Activated B cell treated with CpG ODN at 0.5 μM for 24 hours (primary cell): Measurements from ENCODE around the gene SKIC2. TPM values are rescaled to one million over a fixed set of nuclear protein-coding genes. Genes with fewer than 3 reads are reported as not detected.

Source experiments
- ATAC-seq: fragments of 200-7000 bp; cut with Tn5 transposase; one replicate; pipeline ENCODE4 v1.10.0; 2021; ENCODE audit warnings: low read depth, mild to moderate bottlenecking, moderate library complexity
- CTCF ChIA-PET: fragments of 350-600 bp; sonication (Branson Sonifier 250); formaldehyde crosslinking; loops from one replicate; lab custom pipeline; 2021; ENCODE audit warnings: antibody characterized with exemption; lab: Charles Lee
- POLR2A ChIA-PET: fragments of 350-600 bp; sonication (Branson Sonifier 250); formaldehyde crosslinking; loops from one replicate; lab custom pipeline; 2021; ENCODE audit warnings: antibody characterized with exemption; lab: Charles Lee
- DNase-seq: peaks from one replicate; pipeline ENCODE4 v3.0.0; 2022
- H3K27ac Mint-ChIP-seq: one replicate; pipeline ENCODE4 v1.8.0; 2020; ENCODE audit warnings: mixed read lengths
- H3K27me3 Mint-ChIP-seq: one replicate; pipeline ENCODE4 v1.8.0; 2021; ENCODE audit warnings: mixed read lengths
- H3K36me3 Mint-ChIP-seq: one replicate; pipeline ENCODE4 v1.8.0; 2021; ENCODE audit warnings: low read depth, mixed read lengths
- H3K4me1 Mint-ChIP-seq: one replicate; pipeline ENCODE4 v1.8.0; 2021; ENCODE audit warnings: mixed read lengths
- H3K4me3 Mint-ChIP-seq: one replicate; pipeline ENCODE4 v1.8.0; 2020; ENCODE audit warnings: mild to moderate bottlenecking, mixed read lengths
- H3K9me3 Mint-ChIP-seq: one replicate; pipeline ENCODE4 v1.8.0; 2020; ENCODE audit warnings: mixed read lengths
- CTCF ChIP-seq: fragments of 200-600 bp; IDR thresholded peaks from one replicate; pipeline ENCODE4 v1.8.0; 2022; ENCODE audit warnings: antibody characterized with exemption, mild to moderate bottlenecking
- intact Hi-C: fragments of 100-400 bp; cut with micrococcal nuclease; formaldehyde crosslinking; loops from one replicate; pipeline ENCODE4 v1.15.1; 2024
- total RNA-seq: library from RNA; stranded (reverse); gene quantifications from 2 replicates; pipeline ENCODE4 v1.2.3, GENCODE V29; 2022

The SKIC2 gene
- total RNA-seq, 1 donor from 2014 or later = 95.8 TPM

DNA sequence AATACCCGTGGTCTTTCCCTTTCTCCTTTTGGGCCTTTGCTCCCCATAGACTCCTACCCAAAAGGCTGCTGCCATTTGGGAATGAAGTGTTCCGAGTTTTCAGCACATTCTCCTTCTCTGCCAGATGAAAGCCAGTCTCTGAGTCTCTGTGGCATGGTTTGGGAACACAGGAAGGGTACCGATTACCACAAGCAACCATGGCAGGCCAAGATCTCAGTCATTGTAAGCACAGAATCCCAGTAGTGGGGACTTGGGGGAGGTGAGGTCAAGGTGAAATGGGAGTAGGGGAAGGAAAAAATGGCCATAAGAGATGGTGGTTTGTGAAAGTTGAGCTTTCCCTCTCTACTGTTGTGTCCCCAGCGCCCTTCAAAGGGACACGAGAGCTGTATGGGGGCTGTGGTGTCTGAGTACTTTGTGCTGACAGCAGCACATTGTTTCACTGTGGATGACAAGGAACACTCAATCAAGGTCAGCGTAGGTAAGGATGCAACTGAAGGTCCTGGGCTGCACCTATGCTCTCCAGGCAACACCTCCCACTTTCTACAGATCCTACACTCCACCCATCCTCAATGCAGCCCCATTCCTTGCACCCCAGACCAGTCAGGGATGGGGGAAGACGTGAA is 8.9 kb upstream of the SKIC2 start:
- no peak for ATAC-seq
- Mint-ChIP-seq H3K27me3 (peaks cover 6% of the 10 kb centered on the region), H3K9me3 (no peaks in the 10 kb centered on the region), H3K4me1 (no peaks in the 10 kb centered on the region), H3K4me3 (no peak overlapping the region), H3K27ac (no peak overlapping the region), H3K36me3 (peaks cover 36% of the 10 kb centered on the region)
- intact Hi-C loops = loop anchor here (5.0 kb wide), 1 partner anchor 268 kb away; the partner anchor contains the start of gene LY6G5C
- no peak for DNase-seq
- POLR2A ChIA-PET = no interaction called here
- TF ChIP-seq CTCF = no peak
- CTCF ChIA-PET = no interaction called here

DNA sequence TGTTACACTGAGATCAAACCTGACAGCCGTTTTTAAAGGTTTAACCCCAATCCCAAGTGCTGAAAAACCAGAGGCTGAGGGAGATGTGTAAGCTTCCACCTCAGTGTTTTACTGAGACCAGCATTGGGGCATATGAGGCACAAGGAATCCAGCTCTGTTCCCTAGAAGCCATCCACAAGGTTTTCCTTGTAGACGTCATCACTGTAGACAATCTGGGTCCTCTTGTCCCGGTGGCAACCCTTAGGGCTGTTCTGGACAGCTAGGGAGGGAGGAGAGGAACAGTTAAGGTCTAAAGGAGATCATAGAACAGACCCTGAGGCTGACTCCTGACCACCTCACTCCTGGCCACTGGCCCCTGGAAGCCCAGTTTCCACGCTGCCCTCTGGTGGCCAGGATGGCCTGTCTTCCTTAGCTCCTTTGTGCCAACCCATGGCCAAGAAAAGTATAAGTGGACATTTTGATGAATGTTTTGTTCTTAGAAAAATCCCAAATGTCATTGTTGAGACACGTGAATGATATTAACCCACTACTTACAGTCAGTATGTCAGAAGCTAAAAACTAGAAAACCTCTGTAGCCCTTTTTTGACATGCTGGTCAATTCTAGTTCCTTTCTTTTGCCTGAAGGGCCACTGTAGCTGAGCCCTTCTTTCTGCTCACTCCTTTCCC is 6.7 kb upstream of the SKIC2 start:
- Mint-ChIP-seq H3K4me3 (no peak overlapping the region), H3K27ac (peak overlapping the region; percentile 8), H3K4me1 (peaks cover 1% of the 10 kb centered on the region), H3K9me3 (no peaks in the 10 kb centered on the region), H3K36me3 (peaks cover 55% of the 10 kb centered on the region), H3K27me3 (no peaks in the 10 kb centered on the region)
- ATAC-seq (no peak), DNase-seq (no peak)
- CTCF ChIA-PET = interaction anchor here (0.7 to 2.2 kb wide), 11 partner anchors 12 to 276 kb away, joined by 3 to 9 read pairs (median 4); partner anchors contain the start of genes DXO and LY6G5C
- POLR2A ChIA-PET = interaction anchor here (0.6 to 1.6 kb wide), 6 partner anchors 18 to 439 kb away, joined by 3 to 5 read pairs (median 3); partner anchors contain the start of genes DXO and NEU1
- TF ChIP-seq CTCF = no peak
- intact Hi-C loops = loop anchor here (1.0 to 5.0 kb wide), 2 partner anchors 50 to 270 kb away; partner anchors contain the start of genes LY6G5C and ZBTB12

- intact Hi-C loops = loop anchor here (1.0 to 5.0 kb wide), 2 partner anchors 51 to 271 kb away; partner anchors contain the start of genes LY6G5C and ZBTB12
- no peaks in the 10 kb centered on the region for H3K9me3 Mint-ChIP-seq
- no peak overlapping the region for H3K4me3 Mint-ChIP-seq
- H3K36me3 Mint-ChIP-seq = peaks cover 57% of the 10 kb centered on the region
- H3K27me3 Mint-ChIP-seq = no peaks in the 10 kb centered on the region
- peaks cover 8% of the 10 kb centered on the region for H3K4me1 Mint-ChIP-seq
- H3K27ac Mint-ChIP-seq = peak overlapping the region; percentile 8
- CTCF ChIA-PET = interaction anchor here (0.7 to 2.2 kb wide), 11 partner anchors 13 to 277 kb away, joined by 3 to 9 read pairs (median 4); partner anchors contain the start of genes DXO and LY6G5C
- DNase-seq (no peak), ATAC-seq (no peak)
- POLR2A ChIA-PET = interaction anchor here (1.4 to 1.6 kb wide), 2 partner anchors 50 to 90 kb away, joined by 3 to 5 read pairs; partner anchors contain the start of gene NEU1
- no peak for TF ChIP-seq CTCF
These were observed 6.1 kb upstream of the SKIC2 start for GRCh38 chr6:31952890-31953289.

DNA sequence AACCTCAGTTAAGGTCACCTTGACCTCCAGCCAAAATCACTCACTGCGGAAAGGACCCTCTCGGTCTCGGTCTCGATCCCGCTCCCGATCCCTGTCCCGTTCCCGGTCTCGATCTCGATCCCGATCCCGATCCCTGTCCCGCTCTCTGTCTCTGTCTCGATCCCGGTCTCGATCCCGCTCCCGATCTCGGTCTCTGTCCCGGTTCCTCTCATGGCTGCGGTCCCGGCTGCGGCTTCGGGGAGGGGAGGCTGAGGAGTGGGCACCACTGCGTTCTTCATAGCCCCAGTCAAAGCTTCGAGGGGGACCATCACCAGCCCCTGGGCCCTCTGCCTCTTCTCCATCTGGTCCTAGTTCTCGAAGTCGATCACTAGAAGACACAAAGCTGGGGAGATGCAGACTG is 4.5 kb upstream of the SKIC2 start:
- CTCF ChIA-PET = no interaction called here
- TF ChIP-seq CTCF = no peak
- Mint-ChIP-seq H3K4me3 (no peak overlapping the region), H3K4me1 (peaks cover 21% of the 10 kb centered on the region), H3K9me3 (no peaks in the 10 kb centered on the region), H3K27me3 (no peaks in the 10 kb centered on the region), H3K27ac (no peak overlapping the region), H3K36me3 (peaks cover 68% of the 10 kb centered on the region)
- intact Hi-C loops = loop anchor here (5.0 kb wide), 1 partner anchor 272 kb away; the partner anchor contains the start of gene LY6G5C
- POLR2A ChIA-PET = no interaction called here
- no peak for DNase-seq
- no peak for ATAC-seq

DNA sequence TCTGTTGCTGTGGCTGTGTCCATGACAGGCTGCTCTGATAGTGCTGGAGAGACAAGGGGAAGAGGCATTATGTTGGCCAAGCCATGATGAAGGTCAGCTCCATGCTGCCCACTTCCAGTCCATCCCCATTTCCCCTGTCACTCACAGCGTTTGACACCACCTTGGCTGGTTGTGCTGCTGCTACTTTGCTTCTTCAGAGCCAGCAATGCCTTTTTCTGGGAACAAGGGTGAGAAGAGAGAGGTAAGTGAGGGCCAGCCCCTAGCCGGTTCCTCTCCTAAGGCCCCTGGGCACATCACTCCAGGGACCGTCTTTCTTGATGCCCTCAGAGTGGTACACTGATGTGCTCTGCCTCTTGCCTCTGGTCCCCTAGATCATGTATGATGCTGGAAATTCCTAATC is 2.2 kb upstream of the SKIC2 start:
- Mint-ChIP-seq H3K27me3 (no peaks in the 10 kb centered on the region), H3K27ac (no peak overlapping the region), H3K4me3 (no peak overlapping the region), H3K9me3 (no peaks in the 10 kb centered on the region), H3K4me1 (peaks cover 31% of the 10 kb centered on the region), H3K36me3 (peaks cover 80% of the 10 kb centered on the region)
- DNase-seq (no peak), ATAC-seq (no peak)
- ChIA-PET POLR2A (interaction anchor here (4.3 kb wide), 1 partner anchor 14 kb away, joined by 113 read pairs; the partner anchor contains the start of gene DXO), CTCF (no interaction called here)
- intact Hi-C loops = no loop called here
- TF ChIP-seq CTCF = no peak
